Muscle layer of colon (tissue), 2 donors: ENCODE data around the gene SMIM15.

ENCODE experiments used
- H3K27ac ChIP-seq: one replicate; pipeline ENCODE4 v1.7.0; 2013; ENCODE audit warnings: low read depth, mild to moderate bottlenecking, low read length, moderate library complexity
- H3K27me3 ChIP-seq, 2 donors: one replicate each; pipeline ENCODE4 v1.7.0; 2013; ENCODE audit warnings: low read length in 2 of 2, mild to moderate bottlenecking in 2 of 2; ENCODE audit not compliant: insufficient read depth in 2 of 2, control insufficient read depth in 1 of 2
- H3K36me3 ChIP-seq: one replicate; pipeline ENCODE4 v1.7.0; 2013; ENCODE audit warnings: mild to moderate bottlenecking, low read length; ENCODE audit not compliant: insufficient read depth
- H3K4me1 ChIP-seq: one replicate; pipeline ENCODE4 v1.7.0; 2013; ENCODE audit warnings: mild to moderate bottlenecking, low read length; ENCODE audit not compliant: insufficient read depth
- H3K4me3 ChIP-seq, 2 donors: one replicate each; pipeline ENCODE4 v1.7.0; 2013; ENCODE audit warnings: low read length in 2 of 2, low read depth in 1 of 2, mild to moderate bottlenecking in 1 of 2, moderate library complexity in 1 of 2
- H3K9ac ChIP-seq: one replicate; pipeline ENCODE4 v1.7.0; 2013; ENCODE audit warnings: low read length
- H3K9me3 ChIP-seq: one replicate; pipeline ENCODE4 v1.7.0; 2013; ENCODE audit warnings: mild to moderate bottlenecking, low read length
- donor health status: abdominal sarcoma.
- donor health status: Adenocarcinoma of cecum.

SMIM15 gene

DNA sequence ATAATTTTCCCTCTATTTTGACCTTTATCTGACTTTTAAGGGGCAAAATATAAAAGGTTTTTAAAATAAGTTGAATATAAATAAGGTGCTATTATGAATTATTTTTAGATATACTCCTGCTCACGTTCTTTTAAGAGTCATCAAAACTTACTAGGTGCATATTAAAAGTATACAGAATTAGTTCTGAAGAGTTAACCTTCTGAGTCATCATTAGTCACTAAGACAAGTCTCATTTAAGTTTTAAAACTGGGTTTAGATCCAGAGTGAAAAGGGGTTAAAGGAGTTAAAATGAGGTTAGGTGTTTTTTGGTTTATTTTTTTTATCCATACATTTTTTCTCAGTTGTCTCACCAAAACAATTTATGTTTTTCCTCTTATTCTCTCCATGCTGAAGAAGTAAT lies 41.7 kb downstream of the SMIM15 start:
- H3K27ac ChIP-seq = no peak overlapping the region
- H3K36me3 ChIP-seq = no peaks in the 10 kb centered on the region
- no peaks in the 10 kb centered on the region for H3K9me3 ChIP-seq
- H3K4me3 ChIP-seq = no peak overlapping the region
- no peaks in the 10 kb centered on the region for H3K27me3 ChIP-seq
- H3K9ac ChIP-seq = no peak overlapping the region
- no peaks in the 10 kb centered on the region for H3K4me1 ChIP-seq

DNA sequence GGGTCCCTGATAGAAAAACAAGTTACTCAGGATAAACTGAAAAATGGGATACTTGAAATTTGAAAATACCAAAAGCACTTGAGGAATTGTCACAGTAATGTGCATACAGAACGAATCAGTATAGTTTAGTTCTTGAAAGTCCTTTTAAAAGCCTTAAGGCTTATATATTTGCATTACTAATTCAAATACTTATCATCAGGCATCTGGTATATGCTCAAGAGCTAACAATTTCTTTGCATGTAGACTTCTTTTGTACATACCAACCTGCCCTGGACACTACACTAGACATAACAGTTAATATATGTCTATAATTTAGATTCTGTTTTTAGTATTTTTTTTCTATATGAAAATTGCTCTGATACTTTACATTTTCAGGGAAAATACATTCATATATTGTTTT lies 43.2 kb downstream of the SMIM15 start:
- H3K9me3 ChIP-seq = no peaks in the 10 kb centered on the region
- H3K4me1 ChIP-seq = no peaks in the 10 kb centered on the region
- no peak overlapping the region for H3K27ac ChIP-seq
- no peaks in the 10 kb centered on the region for H3K27me3 ChIP-seq
- no peak overlapping the region for H3K9ac ChIP-seq
- no peak overlapping the region for H3K4me3 ChIP-seq
- no peaks in the 10 kb centered on the region for H3K36me3 ChIP-seq

DNA sequence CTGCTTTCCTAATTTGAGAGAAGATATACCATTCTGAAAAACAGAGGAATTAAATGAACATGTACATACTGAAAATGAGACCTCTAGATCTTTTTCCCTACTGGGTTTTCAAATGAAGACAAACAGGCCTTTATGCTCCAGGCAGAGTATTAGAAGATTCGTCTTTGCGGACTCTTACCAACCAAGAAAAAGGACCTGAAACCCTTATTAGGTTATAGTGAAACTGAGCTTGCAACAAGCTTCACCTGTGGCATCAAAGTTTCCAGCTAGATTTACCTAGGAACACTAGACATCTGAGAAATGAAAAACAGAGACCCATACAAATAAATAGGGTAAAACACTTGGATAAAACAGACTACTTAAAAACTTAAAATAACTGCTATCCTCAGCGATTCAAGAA lies 46.3 kb downstream of the SMIM15 start:
- Histone ChIP-seq H3K9me3 (no peaks in the 10 kb centered on the region), H3K4me1 (no peaks in the 10 kb centered on the region), H3K36me3 (no peaks in the 10 kb centered on the region), H3K27me3 (no peaks in the 10 kb centered on the region), H3K4me3 (no peak overlapping the region), H3K9ac (no peak overlapping the region), H3K27ac (no peak overlapping the region)

DNA sequence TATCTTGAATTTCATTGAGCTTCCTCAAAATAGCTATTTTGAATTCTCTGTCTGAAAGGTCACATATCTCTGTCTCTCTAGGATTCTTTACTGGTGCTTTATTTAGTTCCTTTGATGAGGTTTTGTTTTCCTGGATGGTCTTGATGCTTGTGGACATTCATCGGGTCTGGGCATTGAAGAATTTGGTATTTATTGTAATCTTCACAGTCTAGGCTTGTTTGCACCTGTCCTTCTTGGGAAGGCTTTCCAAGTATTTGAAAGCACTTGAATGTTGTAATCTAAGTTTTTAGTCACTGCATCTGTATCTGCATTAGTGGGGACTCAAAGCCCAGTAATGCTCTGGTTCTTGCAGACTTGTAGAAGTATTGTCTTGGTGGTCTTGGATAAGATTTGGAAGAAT lies 47.8 kb downstream of the SMIM15 start:
- no peaks in the 10 kb centered on the region for H3K9me3 ChIP-seq
- H3K36me3 ChIP-seq = no peaks in the 10 kb centered on the region
- H3K4me3 ChIP-seq = no peak overlapping the region
- no peaks in the 10 kb centered on the region for H3K4me1 ChIP-seq
- H3K27ac ChIP-seq = no peak overlapping the region
- H3K27me3 ChIP-seq = no peaks in the 10 kb centered on the region
- no peak overlapping the region for H3K9ac ChIP-seq
